SK-N-SH (cell line): Measurements from ENCODE around the gene NAALADL2. TPM values are rescaled to one million over a fixed set of nuclear protein-coding genes. Genes with fewer than 3 reads are reported as not detected.

ENCODE experiments used
- CTCF ChIA-PET: fragments of 300-600, 350-600 bp; formaldehyde crosslinking; extraction: SDS; loops from one replicate; lab custom pipeline; 2021; lab: Yijun Ruan, JAX
- POLR2A ChIA-PET: fragments of 350-600 bp; sonication (Branson Sonifier 250); formaldehyde crosslinking; extraction: SDS; loops from one replicate; lab custom pipeline; 2020; ENCODE audit warnings: antibody characterized with exemption, inconsistent platforms; lab: Yijun Ruan, JAX
- DNase-seq: peaks from one replicate; pipeline ENCODE4 v3.0.0; 2012
- H2AFZ ChIP-seq: fragments of 200-600 bp; sonication (generic); 2 replicates; pipeline ENCODE4 v1.8.1; 2016; ENCODE audit warnings: antibody characterized with exemption, mild to moderate bottlenecking, low read depth
- H3F3A ChIP-seq: fragments of 200-600 bp; sonication (generic); replicated peaks from 2 replicates; pipeline ENCODE3; 2016; ENCODE audit warnings: antibody characterized with exemption, mild to moderate bottlenecking; ENCODE audit not compliant: insufficient read depth
- H3K27ac ChIP-seq, 2 experiments: fragments of 200-500 bp in 1 of 2; fragments of 200-600 bp in 1 of 2; sonication (Bioruptor generic) in 1 of 2; sonication (generic), shearing (Covaris generic) in 1 of 2; 2 replicates each; pipeline versions ENCODE4 v1.5.1 to v1.6.1; 2014 to 2016; ENCODE audit warnings: low read depth in 2 of 2, inconsistent platforms in 1 of 2, low read length in 1 of 2, mild to moderate bottlenecking in 1 of 2, mixed read lengths in 1 of 2
- H3K27me3 ChIP-seq: fragments of 200-600 bp; sonication (generic), shearing (Covaris generic); 2 replicates; pipeline ENCODE4 v1.6.1; 2016; ENCODE audit warnings: mixed run types; ENCODE audit not compliant: insufficient read depth
- H3K36me3 ChIP-seq, 2 experiments: fragments of 200-500 bp in 1 of 2; fragments of 200-600 bp in 1 of 2; sonication (Bioruptor generic) in 1 of 2; sonication (generic) in 1 of 2; replicated peaks in 1 of 2; 2 replicates each; pipeline versions ENCODE3 to v1.5.1; 2014 to 2016; ENCODE audit warnings: low read length in 1 of 2, mild to moderate bottlenecking in 1 of 2; ENCODE audit not compliant: insufficient read depth in 2 of 2, control insufficient read depth in 1 of 2
- H3K4me1 ChIP-seq, 2 experiments: fragments of 200-500 bp in 1 of 2; fragments of 200-600 bp in 1 of 2; sonication (Bioruptor generic) in 1 of 2; sonication (generic), shearing (Covaris generic) in 1 of 2; 2 replicates each; pipeline versions ENCODE4 v1.5.1 to v1.6.1; 2014 to 2016; ENCODE audit warnings: low read depth in 1 of 2, low read length in 1 of 2, mixed run types in 1 of 2; ENCODE audit not compliant: insufficient read depth in 2 of 2, control insufficient read depth in 1 of 2
- H3K4me2 ChIP-seq: fragments of 200-600 bp; sonication (generic), shearing (Covaris generic); 2 replicates; pipeline ENCODE4 v1.6.1; 2017; ENCODE audit warnings: mixed run types
- H3K4me3 ChIP-seq, 2 experiments: fragments of 200-500 bp in 1 of 2; fragments of 200-600 bp in 1 of 2; sonication (Bioruptor generic) in 1 of 2; sonication (generic), shearing (Covaris generic) in 1 of 2; 2 replicates each; pipeline versions ENCODE4 v1.5.1 to v1.8.1; 2014 to 2016; ENCODE audit warnings: low read depth in 2 of 2, inconsistent platforms in 1 of 2, low read length in 1 of 2, mild to moderate bottlenecking in 1 of 2, mixed read lengths in 1 of 2, moderate library complexity in 1 of 2
- H3K79me2 ChIP-seq: fragments of 200-600 bp; sonication (generic); 2 replicates; pipeline ENCODE4 v1.8.1; 2017; ENCODE audit warnings: mild to moderate bottlenecking; ENCODE audit not compliant: insufficient read depth
- H3K9ac ChIP-seq: fragments of 200-600 bp; sonication (generic); 2 replicates; pipeline ENCODE4 v1.6.1; 2017; ENCODE audit warnings: mixed run types
- H3K9me2 ChIP-seq: fragments of 200-600 bp; sonication (generic); 2 replicates; pipeline ENCODE4 v1.6.1; 2017; ENCODE audit warnings: mixed run types
- H3K9me3 ChIP-seq: fragments of 200-600 bp; sonication (generic); 2 replicates; pipeline ENCODE4 v1.6.1; 2017; ENCODE audit warnings: mixed run types, mild to moderate bottlenecking, moderate library complexity
- H4K20me1 ChIP-seq: fragments of 200-600 bp; sonication (generic); 2 replicates; pipeline ENCODE4 v1.6.1; 2017; ENCODE audit warnings: mild to moderate bottlenecking, mixed run types; ENCODE audit not compliant: insufficient read depth
- ELF1 ChIP-seq: IDR thresholded peaks from 2 replicates; pipeline ENCODE4 v1.4.0; 2012
- EP300 ChIP-seq, 2 experiments: IDR thresholded peaks; 2 replicates each; pipeline versions ENCODE4 v1.4.0 to v1.6.1; 2012; ENCODE audit warnings: borderline replicate concordance in 1 of 2, low read depth in 1 of 2, low read length in 1 of 2
- EZH2phosphoT487 ChIP-seq: fragments of 200-600 bp; sonication (generic); IDR thresholded peaks from 2 replicates; pipeline ENCODE4 v1.6.1; 2017; ENCODE audit warnings: low read depth, mixed run types, mild to moderate bottlenecking, antibody characterized with exemption, moderate library complexity, borderline replicate concordance
- FOXJ3 ChIP-seq: sonication (generic); formaldehyde crosslinking; IDR thresholded peaks from 2 replicates; pipeline ENCODE4 v1.5.1; 2020; ENCODE audit warnings: mild to moderate bottlenecking, missing genetic modification reagents
- GATA2 ChIP-seq: sonication (generic); formaldehyde crosslinking; IDR thresholded peaks from 2 replicates; pipeline ENCODE4 v1.5.0; 2020; ENCODE audit warnings: mild to moderate bottlenecking, missing genetic modification reagents
- IRF3 ChIP-seq: fragments of 150-350 bp; IDR thresholded peaks from 2 replicates; pipeline ENCODE4 v1.6.1; 2016; ENCODE audit warnings: mild to moderate bottlenecking, low read depth, low read length
- NFIC ChIP-seq: IDR thresholded peaks from 2 replicates; pipeline ENCODE4 v1.4.0; 2012; ENCODE audit warnings: borderline replicate concordance
- PBX3 ChIP-seq: IDR thresholded peaks from 2 replicates; pipeline ENCODE4; 2012
- POLR2AphosphoS5 ChIP-seq: IDR thresholded peaks from 2 replicates; pipeline ENCODE4 v1.6.1; 2012; ENCODE audit warnings: low read depth, low read length
- RAD21 ChIP-seq: IDR thresholded peaks from 2 replicates; pipeline ENCODE4 v1.6.1; 2012; ENCODE audit warnings: mild to moderate bottlenecking, low read length
- RFX5 ChIP-seq: IDR thresholded peaks from 2 replicates; pipeline ENCODE4 v1.6.1; 2012; ENCODE audit warnings: mild to moderate bottlenecking, improper control_type of control experiment, low read length
- SMC3 ChIP-seq: IDR thresholded peaks from 2 replicates; pipeline ENCODE4 v1.6.1; 2012; ENCODE audit warnings: low read depth, low read length, improper control_type of control experiment
- TAF1 ChIP-seq: IDR thresholded peaks from 2 replicates; pipeline ENCODE4 v1.6.1; 2012; ENCODE audit warnings: low read depth, mild to moderate bottlenecking, low read length, moderate library complexity, borderline replicate concordance
- TCF12 ChIP-seq: IDR thresholded peaks from 2 replicates; pipeline ENCODE4 v1.4.0; 2012
- YY1 ChIP-seq: IDR thresholded peaks from 2 replicates; pipeline ENCODE4 v1.4.0; 2012; ENCODE audit warnings: low read depth, mild to moderate bottlenecking
- WGBS: methylation state at CpG from one replicate; pipeline ENCODE4 v1.1.6; 2017; ENCODE audit warnings: low lambda C conversion rate; 5-methylcytosine and 5-hydroxymethylcytosine counted together
- polyA plus RNA-seq, 3 experiments: library from polyadenylated mRNA; depleted of rRNA; stranded (reverse); fragments of >200 nt; gene quantifications; 2 replicates each; pipeline ENCODE4 v1.2.3, GENCODE V29; 2012
- TF ChIP-seq, protein P1 (sequence below): IDR thresholded peaks from 2 replicates; pipeline ENCODE4 v1.6.1; 2012; ENCODE audit warnings: mild to moderate bottlenecking, low read depth, low read length, moderate library complexity
- TF ChIP-seq, protein P2 (sequence below): IDR thresholded peaks from 2 replicates; pipeline ENCODE4 v1.4.0; 2012; ENCODE audit warnings: low read depth

Gene NAALADL2
- polyA plus RNA-seq, 1 of the 3 experiments (the other 2 are of a cell fraction): 1.2 TPM

DNA sequence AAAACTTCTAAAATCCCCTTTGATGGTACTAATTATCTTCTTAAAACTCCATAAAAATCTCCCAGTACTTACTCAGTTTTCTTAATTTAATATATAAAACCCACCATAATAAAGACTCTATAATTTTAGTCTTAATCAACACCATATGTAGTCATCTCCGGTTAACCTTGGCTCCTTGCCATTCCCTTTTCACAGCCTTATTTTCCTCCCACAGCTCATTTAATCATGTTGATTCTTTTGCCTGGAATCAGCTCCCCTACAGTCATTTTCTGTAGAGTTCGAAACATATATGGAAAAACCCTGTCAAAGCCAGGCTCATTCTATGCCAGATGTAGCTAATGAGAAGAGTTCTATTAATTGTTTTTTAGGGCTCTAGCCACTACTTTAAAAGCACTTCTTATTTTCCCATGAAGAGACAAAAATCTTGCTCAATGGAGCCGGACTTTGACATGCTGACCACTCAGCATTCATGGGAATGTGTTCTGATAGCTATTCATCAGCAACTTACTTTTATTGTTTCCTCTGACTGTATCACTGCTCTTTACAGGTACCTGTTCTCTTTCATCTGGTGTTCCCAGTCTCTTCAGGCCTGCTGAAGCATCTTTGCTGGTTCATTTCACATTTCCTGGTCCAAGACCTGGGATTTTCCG lies 573.4 kb downstream of the NAALADL2 start:
- POLR2A ChIA-PET: no interaction called here
- peaks cover 14 to 15% of the 10 kb centered on the region in 2 experiments; a peak in 3 of 4 replicates for H3K4me1 ChIP-seq
- 6% methylated on average over 4 of the region's 4 CpGs for WGBS
- H3K36me3 ChIP-seq: no peaks in the 10 kb centered on the region
- peak overlapping the region in 1 of 2 experiments; percentile 36; a peak in 1 of 4 replicates for H3K4me3 ChIP-seq
- no peaks in the 10 kb centered on the region for H3K79me2 ChIP-seq
- TF ChIP-seq EP300 (IDR thresholded peaks at IDR 0.05; ENCODE audit: borderline replicate concordance in 1 of 2, low read depth in 1 of 2, low read length in 1 of 2) (peak; percentile 54 to 62; a peak in 2 of 4 replicates), NFIC (peak; percentile 77), PBX3 (peak; percentile 24), POLR2AphosphoS5 (no peak), RAD21 (peak; percentile 16; the same call in 1 of the 2 replicates), GATA2 (peak; percentile 22; the same call in 1 of the 2 replicates), TCF12 (peak; percentile 79), RFX5 (no peak)
- H3K9ac ChIP-seq: peak overlapping the region; percentile 27; the same call in 1 of the 2 replicates
- no peaks in the 10 kb centered on the region for H3K9me3 ChIP-seq
- peak; percentile 31 for DNase-seq
- CTCF ChIA-PET: interaction anchor here (1.2 kb wide), 1 partner anchor 11 kb away, joined by 5 read pairs; no protein-coding TSS in a partner anchor
- H3K4me2 ChIP-seq: peak overlapping the region; percentile 63
- H3K27ac ChIP-seq: peak overlapping the region; percentile 75 to 96
- no peaks in the 10 kb centered on the region for H3K9me2 ChIP-seq
- H3K27me3 ChIP-seq: no peaks in the 10 kb centered on the region
- no peaks in the 10 kb centered on the region for H4K20me1 ChIP-seq
- H2AFZ ChIP-seq: peak overlapping the region; percentile 20; the same call in 1 of the 2 replicates
- H3F3A ChIP-seq: peaks cover 15% of the 10 kb centered on the region

DNA sequence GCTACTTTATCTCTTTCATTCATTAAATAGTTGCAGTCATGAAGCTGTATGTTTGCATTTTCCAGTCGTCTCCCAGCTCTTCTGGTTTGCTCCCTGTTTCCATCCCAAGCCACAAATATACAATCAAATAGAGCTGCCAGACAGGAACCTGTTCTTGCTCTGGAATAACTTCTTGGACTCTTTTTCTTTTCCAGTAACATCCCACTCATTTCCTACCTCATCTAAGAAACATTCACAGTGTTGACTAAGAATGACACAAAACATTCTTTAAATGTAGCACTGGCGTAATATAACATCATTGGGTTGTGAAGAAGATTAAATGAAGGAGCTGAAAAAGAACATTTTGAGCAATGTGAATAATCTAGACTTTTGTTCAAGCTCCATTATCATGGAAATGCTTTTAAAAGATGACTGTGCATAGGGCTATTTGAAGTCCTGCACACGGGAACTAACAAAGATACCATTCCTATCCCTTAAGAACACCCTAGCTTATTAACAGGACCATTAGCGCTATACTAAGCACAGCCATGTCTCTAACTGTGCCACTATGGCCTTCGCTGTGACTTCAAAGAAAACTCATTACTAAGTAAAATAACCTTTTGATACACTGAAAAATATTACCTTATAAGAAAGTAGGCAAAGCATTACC lies 574.0 kb downstream of the NAALADL2 start:
- Histone ChIP-seq H3K4me3 (peak overlapping the region in 1 of 2 experiments; percentile 36; a peak in 1 of 4 replicates), H3K4me1 (peaks cover 14 to 15% of the 10 kb centered on the region in 2 experiments; a peak in 3 of 4 replicates), H3K27ac (peak overlapping the region; percentile 75 to 96), H3K9me3 (no peaks in the 10 kb centered on the region), H3K36me3 (no peaks in the 10 kb centered on the region), H4K20me1 (no peaks in the 10 kb centered on the region), H3K9ac (peak overlapping the region; percentile 27; the same call in 1 of the 2 replicates), H3K4me2 (peak overlapping the region; percentile 63), H3K9me2 (no peaks in the 10 kb centered on the region), H3F3A (peaks cover 15% of the 10 kb centered on the region), H3K27me3 (no peaks in the 10 kb centered on the region), H2AFZ (peak overlapping the region; percentile 20), H3K79me2 (no peaks in the 10 kb centered on the region)
- ChIA-PET CTCF (interaction anchor here (1.2 kb wide), 1 partner anchor 11 kb away, joined by 5 read pairs; no protein-coding TSS in a partner anchor), POLR2A (no interaction called here)
- DNase-seq: no peak
- WGBS: 46% methylated on average over 5 of the region's 5 CpGs
- no peak for TF ChIP-seq SMC3
- no peak for TF ChIP-seq FOXJ3
- TF ChIP-seq, protein P1, sequence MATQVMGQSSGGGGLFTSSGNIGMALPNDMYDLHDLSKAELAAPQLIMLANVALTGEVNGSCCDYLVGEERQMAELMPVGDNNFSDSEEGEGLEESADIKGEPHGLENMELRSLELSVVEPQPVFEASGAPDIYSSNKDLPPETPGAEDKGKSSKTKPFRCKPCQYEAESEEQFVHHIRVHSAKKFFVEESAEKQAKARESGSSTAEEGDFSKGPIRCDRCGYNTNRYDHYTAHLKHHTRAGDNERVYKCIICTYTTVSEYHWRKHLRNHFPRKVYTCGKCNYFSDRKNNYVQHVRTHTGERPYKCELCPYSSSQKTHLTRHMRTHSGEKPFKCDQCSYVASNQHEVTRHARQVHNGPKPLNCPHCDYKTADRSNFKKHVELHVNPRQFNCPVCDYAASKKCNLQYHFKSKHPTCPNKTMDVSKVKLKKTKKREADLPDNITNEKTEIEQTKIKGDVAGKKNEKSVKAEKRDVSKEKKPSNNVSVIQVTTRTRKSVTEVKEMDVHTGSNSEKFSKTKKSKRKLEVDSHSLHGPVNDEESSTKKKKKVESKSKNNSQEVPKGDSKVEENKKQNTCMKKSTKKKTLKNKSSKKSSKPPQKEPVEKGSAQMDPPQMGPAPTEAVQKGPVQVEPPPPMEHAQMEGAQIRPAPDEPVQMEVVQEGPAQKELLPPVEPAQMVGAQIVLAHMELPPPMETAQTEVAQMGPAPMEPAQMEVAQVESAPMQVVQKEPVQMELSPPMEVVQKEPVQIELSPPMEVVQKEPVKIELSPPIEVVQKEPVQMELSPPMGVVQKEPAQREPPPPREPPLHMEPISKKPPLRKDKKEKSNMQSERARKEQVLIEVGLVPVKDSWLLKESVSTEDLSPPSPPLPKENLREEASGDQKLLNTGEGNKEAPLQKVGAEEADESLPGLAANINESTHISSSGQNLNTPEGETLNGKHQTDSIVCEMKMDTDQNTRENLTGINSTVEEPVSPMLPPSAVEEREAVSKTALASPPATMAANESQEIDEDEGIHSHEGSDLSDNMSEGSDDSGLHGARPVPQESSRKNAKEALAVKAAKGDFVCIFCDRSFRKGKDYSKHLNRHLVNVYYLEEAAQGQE: no peak
- no peak for TF ChIP-seq YY1
- TF ChIP-seq GATA2: no peak
- TF ChIP-seq, protein P2, sequence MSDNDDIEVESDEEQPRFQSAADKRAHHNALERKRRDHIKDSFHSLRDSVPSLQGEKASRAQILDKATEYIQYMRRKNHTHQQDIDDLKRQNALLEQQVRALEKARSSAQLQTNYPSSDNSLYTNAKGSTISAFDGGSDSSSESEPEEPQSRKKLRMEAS: no peak
- no peak for TF ChIP-seq EZH2phosphoT487
- peak; percentile 46; the same call in 1 of the 2 replicates for TF ChIP-seq POLR2AphosphoS5
- TF ChIP-seq IRF3: no peak
- peak; percentile 69 for TF ChIP-seq TCF12
- peak; percentile 34 for TF ChIP-seq PBX3
- no peak for TF ChIP-seq ELF1
- no peak for TF ChIP-seq TAF1
